Stimulated activated CD4-positive, alpha-beta T cell treated with anti-CD3 and anti-CD28 coated beads, Interleukin-2, amount 100 ng/mL, for 48 hours (primary cell): ENCODE data around the gene CHL1.
"Not testable (repeated sequence)": the region's sequence is repeated elsewhere in the genome, so short reads cannot be mapped to it uniquely, and the experiment has no call there.

Experiments
- DNase-seq, 2 donors: peaks; one replicate each; pipeline ENCODE4 v3.0.0-alpha.2; 2020

CHL1 gene

GRCh38 chr3:339351-339750 lies 142.8 kb downstream of the CHL1 start:
- DNase-seq = no peak

DNA sequence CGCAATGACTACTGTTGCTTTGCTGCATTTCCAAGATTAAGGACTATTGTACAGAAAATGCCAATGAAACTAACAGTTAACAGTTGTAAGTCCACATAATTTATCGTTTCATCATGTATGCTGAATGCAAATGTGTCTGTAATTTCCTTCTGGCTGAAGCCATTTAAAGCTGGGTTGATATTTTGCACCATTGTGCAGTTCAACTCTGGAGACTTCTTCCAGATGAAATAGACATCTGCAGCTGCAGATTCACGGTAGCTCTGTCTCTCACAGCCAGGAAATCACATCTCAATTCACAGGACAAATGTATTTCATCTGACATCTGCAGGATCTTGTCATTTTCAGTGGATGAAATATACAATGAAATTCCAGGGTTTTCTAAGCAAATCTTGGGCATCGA lies 145.4 kb downstream of the CHL1 start:
- DNase-seq = no peak

GRCh38 chr3:346186-346585 lies 149.6 kb downstream of the CHL1 start:
- no peak for DNase-seq

DNA sequence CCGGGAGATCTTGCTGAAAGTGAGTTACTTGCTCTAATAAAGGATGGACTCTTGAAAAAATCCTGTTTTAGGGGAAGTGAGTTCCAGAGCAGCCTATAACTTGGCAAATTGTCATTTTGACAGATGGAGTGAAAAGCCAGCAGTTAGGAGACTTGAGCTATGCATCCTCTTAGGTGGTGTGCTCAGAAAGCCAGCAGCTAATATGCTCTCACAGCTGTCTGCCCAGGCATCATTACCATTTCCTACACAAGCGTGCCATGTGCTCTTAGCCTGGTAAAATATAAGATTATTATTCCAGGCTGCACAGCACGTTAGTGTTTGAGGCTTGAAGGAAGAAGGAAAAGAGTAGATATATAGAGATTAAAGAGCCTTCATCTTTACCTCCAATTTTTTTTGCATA lies 151.0 kb downstream of the CHL1 start:
- DNase-seq = no peak

DNA sequence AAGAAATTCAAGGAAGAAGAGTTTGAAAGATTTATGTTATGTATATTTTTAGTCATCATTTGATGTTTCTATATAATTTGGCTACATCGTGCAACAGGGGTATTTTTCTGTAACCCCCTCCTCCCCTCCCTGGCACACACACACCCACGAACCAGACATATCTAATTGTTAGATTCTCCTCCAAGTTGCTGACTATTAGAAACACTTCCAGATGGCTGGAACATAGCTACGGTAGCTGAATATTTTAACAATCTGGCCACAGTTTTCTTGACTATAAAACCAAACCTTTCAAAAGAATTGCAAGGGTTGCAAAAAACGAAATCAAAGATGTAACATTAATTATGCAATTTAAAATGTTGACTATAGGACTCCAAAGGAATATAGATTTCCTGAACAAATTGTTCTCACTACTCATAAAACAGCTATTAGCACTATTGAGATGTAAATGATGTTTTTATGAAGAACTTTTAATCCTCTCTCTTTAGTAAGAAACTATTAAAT lies 154.4 kb downstream of the CHL1 start:
- DNase-seq = no peak

DNA sequence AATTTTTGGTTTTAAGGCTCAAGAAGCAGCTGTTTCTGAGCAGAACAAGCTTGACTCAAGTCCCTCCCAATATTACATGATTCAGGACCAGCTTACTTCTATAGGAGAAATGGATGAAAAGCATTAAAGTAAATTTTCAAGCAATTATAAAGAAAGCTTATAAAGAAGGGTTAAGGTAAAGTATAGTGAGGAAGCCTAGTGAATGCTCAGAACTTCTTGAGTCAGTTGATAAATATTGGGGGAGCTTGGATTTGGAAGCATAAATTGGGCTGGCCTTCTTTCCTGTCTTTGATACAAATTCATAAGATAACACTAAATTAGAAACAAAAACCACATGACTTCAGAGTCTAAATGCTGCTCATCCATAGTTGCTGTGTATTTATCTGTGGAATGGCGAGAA lies 156.0 kb downstream of the CHL1 start:
- DNase-seq = no peak

- DNase-seq = no peak
Observed at GRCh38 chr3:353191-353739, 156.7 kb downstream of the CHL1 start.

DNA sequence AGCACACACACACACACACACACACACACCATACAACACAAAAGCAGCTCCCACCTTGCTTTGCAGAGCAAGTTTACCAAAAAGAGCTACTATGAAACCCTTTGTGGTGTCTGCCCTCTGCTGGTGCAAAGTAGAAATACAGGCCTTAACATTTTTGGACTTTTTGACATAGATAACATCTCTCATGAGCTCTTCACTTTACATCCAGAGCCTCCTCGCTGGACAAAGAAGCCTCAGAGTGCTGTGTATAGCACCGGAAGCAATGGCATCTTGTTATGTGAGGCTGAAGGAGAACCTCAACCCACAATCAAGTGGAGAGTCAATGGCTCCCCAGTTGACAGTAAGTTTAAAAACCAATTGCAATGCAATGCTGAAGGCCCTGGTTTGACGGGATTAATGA lies 157.9 kb downstream of the CHL1 start:
- DNase-seq = peak; percentile 4 to 32

GRCh38 chr3:355622-356021 lies 159.1 kb downstream of the CHL1 start:
- no peak for DNase-seq

- DNase-seq = no peak
Observed at GRCh38 chr3:356952-357351, 160.4 kb downstream of the CHL1 start.

DNA sequence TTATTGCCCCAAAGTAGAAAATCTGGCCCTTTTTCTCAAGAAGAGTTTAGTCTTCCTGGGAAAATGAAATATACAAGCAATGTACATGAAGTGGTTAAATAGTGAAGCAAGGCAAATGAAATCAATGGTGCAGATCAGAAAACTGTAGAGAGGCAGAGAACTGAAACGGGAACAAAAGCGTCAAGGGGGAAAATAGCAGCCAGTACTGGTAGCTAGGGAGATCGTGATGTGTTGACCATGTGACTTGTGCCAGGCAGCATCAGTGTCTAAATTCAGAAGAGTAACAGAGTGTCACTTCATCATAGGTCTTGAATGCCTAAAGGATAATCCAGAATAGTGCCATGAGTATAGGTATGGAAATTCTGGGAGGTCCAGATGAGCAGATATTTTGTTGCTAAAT lies 163.1 kb downstream of the CHL1 start:
- DNase-seq = no peak

GRCh38 chr3:362681-363338 lies 166.2 kb downstream of the CHL1 start:
- DNase-seq = no peak

DNA sequence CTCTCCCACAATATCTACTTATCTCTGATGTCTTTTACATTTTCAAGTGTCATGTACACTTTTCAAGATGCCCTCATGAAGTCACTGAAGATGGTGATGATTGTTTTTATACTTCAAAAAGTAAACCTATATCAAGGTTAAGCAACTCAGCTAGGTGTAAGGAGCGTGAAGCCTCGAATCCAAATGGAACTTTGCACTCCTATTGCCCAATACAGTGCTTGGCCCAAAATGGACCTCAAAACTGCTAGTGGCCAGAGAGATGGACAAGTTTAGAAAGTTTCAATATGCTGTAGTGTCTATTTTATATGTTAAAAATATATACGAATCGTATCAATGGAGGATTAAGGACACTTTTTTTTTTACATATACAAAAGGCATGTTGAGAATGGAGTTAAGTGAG lies 167.7 kb downstream of the CHL1 start:
- no peak for DNase-seq

- no peak for DNase-seq
Observed at GRCh38 chr3:365268-365667, 168.7 kb downstream of the CHL1 start.

DNA sequence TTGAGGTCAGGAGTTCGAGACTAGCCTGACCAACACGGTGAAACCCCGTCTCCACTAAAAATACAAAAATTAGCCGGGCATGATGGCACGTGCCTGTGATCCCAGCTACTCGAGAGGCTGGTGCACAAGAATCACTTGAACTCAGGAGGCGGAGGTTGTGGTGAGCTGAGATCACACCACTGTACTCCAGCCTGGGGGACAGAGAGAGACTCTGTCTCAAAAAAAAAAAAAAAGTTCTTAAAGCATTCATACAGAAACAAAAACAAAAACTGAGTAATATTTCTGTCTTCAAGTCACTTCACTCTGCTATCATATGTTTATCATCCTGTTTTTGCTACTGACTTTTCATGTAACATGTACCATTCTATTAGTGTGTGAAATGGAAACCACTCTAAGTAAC lies 169.7 kb downstream of the CHL1 start:
- not testable (repeated sequence) for DNase-seq

- DNase-seq = no peak
Observed at GRCh38 chr3:373193-373779, 176.7 kb downstream of the CHL1 start.

DNA sequence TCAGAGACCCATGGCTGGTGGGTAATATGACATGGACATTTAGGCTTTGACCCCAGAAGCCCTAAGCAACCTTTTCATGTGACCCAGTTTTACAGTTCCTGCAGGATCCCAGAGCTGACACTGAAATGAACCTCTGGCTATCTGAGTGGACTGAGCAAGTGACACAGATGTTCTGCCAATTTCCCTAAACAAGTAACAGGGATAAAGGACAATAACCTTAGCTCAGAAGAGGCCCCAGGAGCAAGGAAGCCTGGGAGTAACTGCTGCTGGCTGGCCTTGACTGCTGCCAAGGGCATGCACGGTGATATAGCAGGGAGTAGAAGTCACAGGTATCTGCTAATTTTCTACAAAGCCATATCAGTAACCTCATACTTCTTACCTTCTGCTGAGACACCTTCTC lies 177.9 kb downstream of the CHL1 start:
- no peak for DNase-seq

DNA sequence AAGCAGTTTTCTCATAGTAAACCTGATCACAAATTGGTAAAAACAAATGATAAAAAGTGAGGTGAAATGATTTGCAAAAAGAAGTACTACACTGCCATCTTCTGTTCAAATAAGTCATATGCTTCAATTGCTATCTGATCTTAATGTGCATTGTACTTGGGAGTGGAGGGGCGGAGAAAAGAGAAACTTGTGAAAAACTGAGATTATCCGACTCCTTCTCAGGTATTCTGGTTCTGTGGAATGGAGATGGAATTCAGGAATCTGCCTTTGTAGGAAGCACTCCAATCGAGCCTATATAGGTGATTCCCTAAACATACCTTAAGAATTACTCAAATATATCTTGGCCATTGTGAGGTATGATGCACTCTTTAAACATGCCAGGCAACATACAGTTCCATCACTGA lies 180.6 kb downstream of the CHL1 start:
- no peak for DNase-seq

- no peak for DNase-seq
Observed at GRCh38 chr3:380801-381200, 184.2 kb downstream of the CHL1 start.

DNA sequence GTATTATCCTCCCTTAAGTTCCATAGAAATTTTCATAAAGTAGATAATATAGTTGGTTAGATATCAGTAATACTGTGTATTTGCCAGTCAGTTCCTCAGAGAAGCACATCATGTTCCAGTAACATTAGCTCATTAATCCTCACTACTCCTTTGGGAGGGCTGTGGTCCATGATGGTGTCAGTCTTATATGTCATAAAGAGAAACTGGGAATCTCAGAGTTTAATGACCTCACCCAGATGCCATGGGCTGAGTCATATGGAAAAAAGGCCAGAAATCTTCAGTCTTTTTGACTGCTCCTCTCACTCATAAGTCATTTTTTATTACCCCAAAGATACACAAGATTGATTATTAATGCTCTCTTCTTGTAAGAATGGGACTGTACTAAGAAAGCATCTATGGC lies 188.6 kb downstream of the CHL1 start:
- no peak for DNase-seq

- DNase-seq = no peak
Observed at GRCh38 chr3:394775-395174, 198.2 kb downstream of the CHL1 start.

GRCh38 chr3:396293-396692 lies 199.7 kb downstream of the CHL1 start:
- DNase-seq = no peak

GRCh38 chr3:399647-400046 lies 203.1 kb downstream of the CHL1 start:
- no peak for DNase-seq

DNA sequence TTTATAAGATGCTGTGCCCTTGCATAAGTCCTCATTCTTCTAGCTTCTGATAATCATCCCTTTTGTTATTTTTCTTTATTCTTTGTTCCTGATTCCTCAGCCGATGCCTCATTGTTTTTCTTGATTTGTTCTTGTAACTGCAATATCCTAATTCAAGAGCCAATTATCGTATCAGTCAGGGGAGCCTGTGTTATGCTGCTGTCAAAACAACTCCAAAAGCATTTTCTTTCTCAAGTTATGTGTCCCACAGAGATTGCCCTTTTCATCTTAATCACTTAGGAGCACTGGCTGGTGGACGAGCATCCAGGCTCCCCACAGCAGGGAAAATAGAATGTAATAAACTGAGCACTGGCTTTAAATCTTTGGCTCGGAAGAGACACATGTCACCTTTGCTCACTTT lies 207.3 kb downstream of the CHL1 start:
- DNase-seq = no peak

GRCh38 chr3:409011-409410 lies 212.4 kb downstream of the CHL1 start:
- no peak for DNase-seq
